Effector CD4-positive, alpha-beta T cell (primary cell): ENCODE measurements around the gene TUT7.
"Not testable (repeated sequence)": the region's sequence is repeated elsewhere in the genome, so short reads cannot be mapped to it uniquely, and the experiment has no call there.

Source experiments
- DNase-seq: peaks from one replicate; pipeline ENCODE4 v3.0.0-alpha.2; 2020

The TUT7 gene

GRCh38 chr9:86303316-86303975 is 50.8 kb downstream of the TUT7 start:
- peak; percentile 13 for DNase-seq

- no peak for DNase-seq
Measured at GRCh38 chr9:86301686-86302085, 52.5 kb downstream of the TUT7 start.

GRCh38 chr9:86300701-86301100 is 53.5 kb downstream of the TUT7 start:
- DNase-seq: no peak

DNA sequence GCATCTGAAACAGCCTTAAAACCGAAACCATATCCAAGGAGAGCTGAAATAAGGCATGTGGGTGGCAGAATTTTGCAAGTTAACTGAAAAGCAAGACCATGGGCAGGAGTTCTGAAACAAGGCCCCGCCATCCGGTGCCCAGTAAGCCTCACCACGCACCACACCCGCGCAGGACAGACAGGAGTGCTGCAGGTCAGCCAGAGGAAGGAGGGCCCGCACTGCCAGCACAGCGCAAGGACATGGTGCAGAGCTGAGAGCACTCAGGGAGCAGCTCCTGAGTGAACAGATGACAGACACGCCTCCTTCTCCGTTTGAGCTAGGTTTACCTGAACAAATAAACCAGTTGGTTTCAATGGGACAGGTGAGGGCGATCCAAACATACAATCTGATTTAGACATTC is 55.3 kb downstream of the TUT7 start:
- DNase-seq: no peak

DNA sequence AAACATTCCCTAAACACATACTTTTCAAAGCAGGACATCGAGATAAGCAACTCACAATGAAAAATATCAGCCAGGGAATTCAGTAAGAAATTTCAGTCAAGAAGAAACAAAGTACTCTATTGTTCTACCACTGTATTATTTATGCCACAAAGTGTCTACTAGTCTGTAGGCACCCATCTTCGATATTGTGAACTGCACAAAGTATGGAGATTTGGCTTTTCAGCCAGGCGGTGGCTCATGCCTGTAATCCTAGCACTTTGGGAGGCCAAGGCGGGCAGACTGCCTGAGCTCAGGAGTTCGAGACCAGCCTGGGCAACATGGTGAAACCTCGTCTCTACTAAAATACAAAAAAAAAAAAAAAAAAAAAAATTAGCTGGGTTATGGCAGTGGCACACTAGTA is 63.9 kb downstream of the TUT7 start:
- DNase-seq: not testable (repeated sequence)

- no peak for DNase-seq
Measured at GRCh38 chr9:86288499-86289198, 65.6 kb downstream of the TUT7 start.

- no peak for DNase-seq
Measured at GRCh38 chr9:86287013-86287412, 67.2 kb downstream of the TUT7 start.

DNA sequence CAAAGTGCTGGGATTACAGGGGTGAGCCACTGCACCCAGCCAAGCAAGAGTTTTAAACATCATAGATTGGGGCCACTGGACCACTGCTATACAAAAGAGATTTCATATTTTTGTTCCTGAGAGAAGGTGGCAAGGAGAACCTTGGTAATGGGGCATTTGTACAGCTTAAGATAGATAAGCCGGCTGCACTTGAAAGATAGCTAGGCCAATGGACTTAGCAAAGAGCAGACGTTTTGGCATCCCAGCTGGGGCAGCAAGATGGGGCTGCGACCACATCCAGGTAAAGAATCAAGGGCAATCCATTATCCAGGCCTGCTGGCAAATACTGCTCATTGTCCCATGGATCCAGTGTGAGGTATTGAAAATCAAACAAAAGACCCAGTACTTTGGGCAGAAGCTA is 67.9 kb downstream of the TUT7 start:
- DNase-seq: no peak

GRCh38 chr9:86285261-86285660 is 68.9 kb downstream of the TUT7 start:
- no peak for DNase-seq

GRCh38 chr9:86282979-86283535 is 71.2 kb downstream of the TUT7 start:
- no peak for DNase-seq

GRCh38 chr9:86282077-86282978 is 71.9 kb downstream of the TUT7 start, which contains the start of gene ISCA1:
Gene ISCA1, minus strand, starts transcription at chr9:86282538. Its CDS starts 80 bp downstream, at chr9:86282458.
- peak; percentile 99 for DNase-seq

DNA sequence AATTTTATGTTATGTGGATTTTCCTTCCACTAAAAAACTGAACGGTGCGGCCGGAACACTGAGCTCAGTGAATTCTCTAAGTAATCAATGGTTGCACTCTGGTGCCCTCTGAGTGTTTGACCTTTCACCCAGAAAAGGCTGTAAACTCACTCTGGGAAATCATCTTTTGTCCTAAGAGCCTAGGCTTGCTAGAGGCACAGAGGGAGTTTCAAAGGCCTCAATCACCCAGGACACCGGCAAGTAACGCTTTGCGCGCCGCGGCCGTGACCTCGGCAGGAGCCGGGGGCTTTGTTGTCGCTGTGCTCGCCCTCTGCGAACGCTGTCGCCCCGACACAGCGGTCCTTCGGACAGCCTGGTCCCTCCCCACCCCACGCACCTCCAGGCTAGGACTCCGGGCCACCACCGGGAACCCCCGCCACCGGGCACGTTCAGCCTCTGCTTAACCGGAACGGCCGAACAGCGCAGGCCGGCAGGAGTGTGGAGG is 72.6 kb downstream of the TUT7 start:
- DNase-seq: no peak

DNA sequence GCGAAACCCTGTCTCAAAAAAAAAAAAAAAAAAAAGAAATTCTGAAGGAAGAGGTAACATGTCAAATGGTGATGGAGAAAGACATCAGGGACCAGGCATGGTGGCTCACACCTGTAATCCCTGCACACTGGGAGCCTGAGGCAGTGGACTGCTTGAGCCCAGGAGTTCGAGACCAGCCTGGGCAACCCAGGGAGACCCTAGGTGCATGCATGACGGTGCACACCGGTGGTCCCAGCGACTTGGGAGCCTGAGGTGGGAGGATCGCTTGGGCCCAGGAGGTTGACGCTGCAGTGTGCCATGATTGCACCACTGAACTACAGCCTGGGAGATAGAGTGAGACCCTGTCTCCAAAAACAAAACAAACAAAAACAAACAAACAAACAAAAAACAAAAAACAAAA is 73.6 kb downstream of the TUT7 start:
- DNase-seq: no peak

GRCh38 chr9:86279839-86280238 is 74.4 kb downstream of the TUT7 start:
- no peak for DNase-seq

DNA sequence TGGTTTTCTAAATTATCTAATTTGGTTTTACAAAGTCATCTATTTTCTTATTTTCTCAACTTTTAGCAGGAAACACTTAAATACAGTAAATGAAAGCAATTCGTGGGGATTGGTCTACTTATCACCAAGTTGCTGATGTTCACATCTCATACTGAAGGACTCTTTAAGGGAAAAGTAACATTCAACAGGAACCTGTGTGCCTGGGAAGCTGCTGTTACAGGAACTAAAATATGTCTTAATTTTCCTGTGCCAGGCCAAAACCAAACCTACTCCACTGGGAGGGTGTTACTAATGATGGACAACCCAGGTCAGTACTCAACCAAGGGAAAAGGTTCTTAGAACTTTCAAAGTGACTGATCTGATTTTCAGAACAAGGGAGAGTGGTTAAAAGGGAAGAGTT is 77.1 kb downstream of the TUT7 start:
- DNase-seq: no peak

- no peak for DNase-seq
Measured at GRCh38 chr9:86275962-86276361, 78.2 kb downstream of the TUT7 start.

DNA sequence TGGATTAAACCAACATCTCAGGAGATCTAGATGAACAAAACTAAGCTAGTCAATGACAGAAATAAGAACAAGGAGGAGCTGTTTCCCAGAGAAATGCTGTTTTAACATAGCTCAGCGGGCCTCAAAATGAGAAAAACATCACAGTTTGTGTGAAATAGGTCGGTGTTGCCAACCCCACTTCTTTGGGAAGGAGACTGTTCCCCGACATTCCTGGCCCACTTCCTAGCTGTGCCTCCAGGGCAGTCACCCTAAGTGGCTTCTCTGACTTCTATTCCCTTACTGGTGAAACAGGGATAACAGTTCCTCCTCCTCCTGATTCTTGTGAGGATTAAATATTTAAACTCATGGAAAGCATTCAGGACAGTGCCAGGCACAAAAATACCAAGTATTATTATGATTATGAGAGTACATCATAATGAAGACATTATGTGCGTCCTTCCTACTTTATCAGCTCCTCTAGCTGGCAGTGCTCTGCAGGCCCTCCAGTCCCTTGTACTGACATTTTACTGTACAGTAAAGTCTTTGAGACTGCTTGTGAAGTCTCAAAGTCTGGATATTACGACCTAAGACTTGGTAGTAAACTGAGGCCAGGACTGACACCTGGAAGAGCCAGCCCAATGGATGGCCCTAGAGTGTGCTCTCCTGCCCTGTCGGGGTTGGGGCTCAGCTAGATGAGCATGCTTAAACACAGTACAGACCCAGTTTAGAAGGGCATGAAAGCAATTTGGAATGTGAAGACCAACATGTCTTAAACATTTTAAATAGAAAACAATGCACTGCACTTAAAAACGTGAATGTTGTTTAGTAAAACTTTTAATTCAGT is 79.2 kb downstream of the TUT7 start:
- DNase-seq: no peak

GRCh38 chr9:86272221-86272620 is 82.0 kb downstream of the TUT7 start:
- no peak for DNase-seq

DNA sequence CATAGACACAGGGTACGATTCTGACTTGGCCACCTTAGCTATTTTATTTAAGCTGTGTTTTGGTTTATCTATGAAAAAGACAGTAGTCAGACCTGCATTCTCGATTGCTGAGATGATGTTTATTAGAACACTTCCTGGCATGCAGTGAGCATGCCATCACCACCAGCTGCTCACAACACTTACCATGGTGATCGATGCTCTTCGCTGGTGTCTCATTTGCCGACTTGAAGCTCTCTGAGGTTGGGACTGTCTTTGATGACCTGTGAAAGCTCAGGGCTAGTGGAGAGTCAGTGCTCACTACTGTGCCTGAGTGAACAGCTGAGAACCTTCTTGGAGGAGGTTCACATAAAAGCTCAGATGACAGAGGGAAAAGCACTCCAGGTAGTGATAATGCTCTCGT is 90.3 kb downstream of the TUT7 start:
- no peak for DNase-seq

GRCh38 chr9:86262492-86262891 is 91.7 kb downstream of the TUT7 start:
- DNase-seq: no peak

- DNase-seq: no peak
Measured at GRCh38 chr9:86259557-86259956, 94.7 kb downstream of the TUT7 start, which contains the start of gene C9orf153. Gene C9orf153, minus strand, starts transcription at chr9:86259657. Its CDS starts 30,054 bp downstream, at chr9:86229603.

DNA sequence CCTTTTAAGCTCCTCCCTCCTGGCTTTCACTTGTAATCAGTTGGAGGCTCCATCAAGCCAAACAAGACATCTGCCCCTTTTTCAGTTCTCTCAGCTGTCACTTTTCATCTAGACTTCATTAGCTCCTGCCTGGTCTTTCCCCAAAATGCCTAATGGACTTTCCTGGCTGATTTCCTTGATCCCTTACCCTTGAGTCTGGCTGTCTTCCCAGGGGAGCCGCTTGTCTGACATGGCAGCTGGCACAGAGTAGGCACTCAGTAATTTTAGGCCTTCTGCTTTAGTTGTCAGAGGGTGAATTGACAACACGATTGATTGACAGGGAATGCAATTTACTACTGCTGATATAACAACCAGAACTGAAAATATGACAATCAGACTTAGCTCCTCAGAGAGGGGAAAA is 96.8 kb downstream of the TUT7 start:
- no peak for DNase-seq
